ENCODE data around the gene EEFSEC.

- TF ChIP-seq, protein P1, sequence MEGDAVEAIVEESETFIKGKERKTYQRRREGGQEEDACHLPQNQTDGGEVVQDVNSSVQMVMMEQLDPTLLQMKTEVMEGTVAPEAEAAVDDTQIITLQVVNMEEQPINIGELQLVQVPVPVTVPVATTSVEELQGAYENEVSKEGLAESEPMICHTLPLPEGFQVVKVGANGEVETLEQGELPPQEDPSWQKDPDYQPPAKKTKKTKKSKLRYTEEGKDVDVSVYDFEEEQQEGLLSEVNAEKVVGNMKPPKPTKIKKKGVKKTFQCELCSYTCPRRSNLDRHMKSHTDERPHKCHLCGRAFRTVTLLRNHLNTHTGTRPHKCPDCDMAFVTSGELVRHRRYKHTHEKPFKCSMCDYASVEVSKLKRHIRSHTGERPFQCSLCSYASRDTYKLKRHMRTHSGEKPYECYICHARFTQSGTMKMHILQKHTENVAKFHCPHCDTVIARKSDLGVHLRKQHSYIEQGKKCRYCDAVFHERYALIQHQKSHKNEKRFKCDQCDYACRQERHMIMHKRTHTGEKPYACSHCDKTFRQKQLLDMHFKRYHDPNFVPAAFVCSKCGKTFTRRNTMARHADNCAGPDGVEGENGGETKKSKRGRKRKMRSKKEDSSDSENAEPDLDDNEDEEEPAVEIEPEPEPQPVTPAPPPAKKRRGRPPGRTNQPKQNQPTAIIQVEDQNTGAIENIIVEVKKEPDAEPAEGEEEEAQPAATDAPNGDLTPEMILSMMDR (conservative IDR thresholded peaks at IDR 0.05; ENCODE audit: low read depth, low read length) = no peak
- TF ChIP-seq RCOR1 (IDR thresholded peaks at IDR 0.05; ENCODE audit: insufficient replicate concordance, low read length) = no peak
- no peak for TF ChIP-seq RFX5 (IDR thresholded peaks at IDR 0.05; ENCODE audit: low read depth, low read length)
- TF ChIP-seq CHD1 (IDR thresholded peaks at IDR 0.05; ENCODE audit: low read depth, low read length) = no peak
- no peak for TF ChIP-seq RAD21 (IDR thresholded peaks at IDR 0.05; ENCODE audit: low read length)
- no peak for TF ChIP-seq USF2 (IDR thresholded peaks at IDR 0.05; ENCODE audit: low read depth, low read length)
- no peak for TF ChIP-seq POLR2A (IDR thresholded peaks at IDR 0.05; ENCODE audit: low read depth, low read length)
These were observed 235.7 kb downstream of the EEFSEC start for GRCh38 chr3:128388932-128389331.
